ENCODE measurements around the gene EPHB4. TPM values are rescaled to one million over a fixed set of nuclear protein-coding genes. Genes with fewer than 3 reads are reported as not detected.
A peak's percentile ranks its signal among the peaks of the same experiment; 100 is the strongest.
"Not testable (repeated sequence)": the region's sequence is repeated elsewhere in the genome, so short reads cannot be mapped to it uniquely, and the experiment has no call there.

The EPHB4 gene
- total and polyA plus RNA-seq, 12 donors: 13.8 to 41.6 (median 21.0) TPM

- peaks cover 5 to 24% (median 7%) of the 10 kb centered on the region in 9 donors for H3K4me1 ChIP-seq
- WGBS, 2 donors: 73 to 89% methylated on average over 5 of the region's 5 CpGs
- H3K27ac ChIP-seq: no peak overlapping the region
- H3K4me3 ChIP-seq: no peak overlapping the region
- peaks cover 0 to 98% (median 24%) of the 10 kb centered on the region in 9 donors for H3K36me3 ChIP-seq
- intact Hi-C loops (cut with DNase I): no loop called here
- DNase-seq (no peak), ATAC-seq (no peak)
- H3K9me3 ChIP-seq: no peaks in the 10 kb centered on the region
- H3K27me3 ChIP-seq: no peaks in the 10 kb centered on the region
- no peak for TF ChIP-seq CTCF (IDR thresholded peaks at IDR 0.05)
Observed at GRCh38 chr7:100808354-100808875, 18.9 kb downstream of the EPHB4 start.

GRCh38 chr7:100806883-100807282 is 20.4 kb downstream of the EPHB4 start:
- intact Hi-C loops (cut with DNase I); H3K4me3 ChIP-seq; ATAC-seq; H3K9me3 ChIP-seq; DNase-seq; H3K27ac ChIP-seq; H3K27me3 ChIP-seq: not testable (repeated sequence)
- Histone ChIP-seq H3K36me3 (peaks cover 0 to 90% (median 22%) of the 10 kb centered on the region in 9 donors), H3K4me1 (peaks cover 12 to 39% (median 20%) of the 10 kb centered on the region in 9 donors)
- 97 to 98% methylated on average over 6 of the region's 6 CpGs for WGBS, 2 donors

- WGBS, 2 donors: 82 to 84% methylated on average over 9 of the region's 9 CpGs
- Histone ChIP-seq H3K4me3 (no peak overlapping the region), H3K27me3 (no peaks in the 10 kb centered on the region), H3K9me3 (no peaks in the 10 kb centered on the region), H3K27ac (no peak overlapping the region), H3K4me1 (peaks cover 12 to 43% (median 22%) of the 10 kb centered on the region in 9 donors), H3K36me3 (peaks cover 0 to 84% (median 22%) of the 10 kb centered on the region in 9 donors)
- ATAC-seq (no peak), DNase-seq (no peak)
- intact Hi-C loops (cut with DNase I): no loop called here
- no peak for TF ChIP-seq CTCF (IDR thresholded peaks at IDR 0.05)
Observed at GRCh38 chr7:100806276-100806675, 21.0 kb downstream of the EPHB4 start.

- Histone ChIP-seq H3K4me3 (no peak overlapping the region), H3K4me1 (peaks cover 15 to 56% (median 25%) of the 10 kb centered on the region in 9 donors), H3K9me3 (no peaks in the 10 kb centered on the region), H3K27ac (peak overlapping the region in 1 of 10 donors; percentile 30), H3K27me3 (peaks cover 0 to 14% (median 3%) of the 10 kb centered on the region in 7 donors), H3K36me3 (peaks cover 0 to 70% (median 22%) of the 10 kb centered on the region in 9 donors)
- no peak for TF ChIP-seq CTCF (IDR thresholded peaks at IDR 0.05)
- ATAC-seq (no peak), DNase-seq (no peak)
- intact Hi-C loops (cut with DNase I): loop anchor here in 3 of 10 donors (5.0 kb wide), 2 partner anchors 32 to 47 kb away; partner anchors contain the start of gene SLC12A9 (in 2 of the 3)
- 93 to 95% methylated on average over 22 of the region's 22 CpGs for WGBS, 2 donors
Observed at GRCh38 chr7:100804681-100805431, 22.5 kb downstream of the EPHB4 start.
